MCF 10A (cell line): ENCODE results near the gene LRRC27. TPM values are rescaled to one million over a fixed set of nuclear protein-coding genes. Genes with fewer than 3 reads are reported as not detected.

Experiments
- BruUV-seq: library from RNA; stranded (reverse); fragments of 400-500 nt; replicated peaks from 2 replicates; lab custom pipeline; 2021; lab: Mats Ljungman, UMichigan
- CTCF ChIA-PET: fragments of 300-600 bp; sonication (Branson Sonifier 250); formaldehyde crosslinking; extraction: SDS; loops from one replicate; lab custom pipeline; 2021; ENCODE audit warnings: antibody characterized with exemption, inconsistent platforms; lab: Yijun Ruan, JAX
- POLR2A ChIA-PET: fragments of 300-600, 350-650 bp; sonication (Branson Sonifier 250); formaldehyde crosslinking; extraction: SDS; loops from one replicate; lab custom pipeline; 2020; ENCODE audit warnings: antibody characterized with exemption, inconsistent platforms; lab: Yijun Ruan, JAX
- DNase-seq: peaks from one replicate; pipeline ENCODE4 v3.0.0-alpha.2; 2018; ENCODE audit not compliant: unreplicated experiment
- H3K27ac Mint-ChIP-seq: one replicate; pipeline ENCODE4 v1.8.0; 2022; ENCODE audit warnings: mild to moderate bottlenecking, low read depth, mixed read lengths; ENCODE audit not compliant: unreplicated experiment
- H3K27me3 Mint-ChIP-seq: one replicate; pipeline ENCODE4 v1.8.0; 2022; ENCODE audit warnings: mixed read lengths; ENCODE audit not compliant: insufficient read depth, unreplicated experiment
- H3K36me3 Mint-ChIP-seq: one replicate; pipeline ENCODE4 v1.8.0; 2022; ENCODE audit warnings: mild to moderate bottlenecking, moderate library complexity, mixed read lengths; ENCODE audit not compliant: insufficient read depth, unreplicated experiment
- H3K4me1 Mint-ChIP-seq: one replicate; pipeline ENCODE4 v1.8.0; 2022; ENCODE audit warnings: mixed read lengths; ENCODE audit not compliant: insufficient read depth, unreplicated experiment
- H3K4me3 Mint-ChIP-seq: one replicate; pipeline ENCODE4 v1.8.0; 2022; ENCODE audit warnings: mild to moderate bottlenecking, moderate library complexity, mixed read lengths; ENCODE audit not compliant: unreplicated experiment
- H3K9me3 Mint-ChIP-seq: one replicate; pipeline ENCODE4 v1.8.0; 2022; ENCODE audit warnings: mixed read lengths; ENCODE audit not compliant: unreplicated experiment
- intact Hi-C: fragments of 100-400 bp; cut with micrococcal nuclease; formaldehyde crosslinking; loops from 2 replicates; pipeline ENCODE4 v1.14.1; 2022
- total RNA-seq: library from RNA; stranded (reverse); gene quantifications from 2 replicates; pipeline ENCODE4 v1.2.3, GENCODE V29; 2022
- TF ChIP-seq, protein P1 (sequence below): fragments of 200-600 bp; IDR thresholded peaks from one replicate; pipeline ENCODE4 v1.8.0; 2022; ENCODE audit warnings: antibody characterized with exemption, mild to moderate bottlenecking; ENCODE audit not compliant: unreplicated experiment

The LRRC27 gene
- total RNA-seq, 1 experiment from 2014 or later = 9.1 TPM

GRCh38 chr10:132401401-132402118 is 69.6 kb downstream of the LRRC27 start:
- no peak overlapping the region for H3K4me3 Mint-ChIP-seq
- TF ChIP-seq, protein P1, sequence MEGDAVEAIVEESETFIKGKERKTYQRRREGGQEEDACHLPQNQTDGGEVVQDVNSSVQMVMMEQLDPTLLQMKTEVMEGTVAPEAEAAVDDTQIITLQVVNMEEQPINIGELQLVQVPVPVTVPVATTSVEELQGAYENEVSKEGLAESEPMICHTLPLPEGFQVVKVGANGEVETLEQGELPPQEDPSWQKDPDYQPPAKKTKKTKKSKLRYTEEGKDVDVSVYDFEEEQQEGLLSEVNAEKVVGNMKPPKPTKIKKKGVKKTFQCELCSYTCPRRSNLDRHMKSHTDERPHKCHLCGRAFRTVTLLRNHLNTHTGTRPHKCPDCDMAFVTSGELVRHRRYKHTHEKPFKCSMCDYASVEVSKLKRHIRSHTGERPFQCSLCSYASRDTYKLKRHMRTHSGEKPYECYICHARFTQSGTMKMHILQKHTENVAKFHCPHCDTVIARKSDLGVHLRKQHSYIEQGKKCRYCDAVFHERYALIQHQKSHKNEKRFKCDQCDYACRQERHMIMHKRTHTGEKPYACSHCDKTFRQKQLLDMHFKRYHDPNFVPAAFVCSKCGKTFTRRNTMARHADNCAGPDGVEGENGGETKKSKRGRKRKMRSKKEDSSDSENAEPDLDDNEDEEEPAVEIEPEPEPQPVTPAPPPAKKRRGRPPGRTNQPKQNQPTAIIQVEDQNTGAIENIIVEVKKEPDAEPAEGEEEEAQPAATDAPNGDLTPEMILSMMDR = no peak
- ChIA-PET POLR2A (no interaction called here), CTCF (interaction anchor here (0.5 kb wide), 1 partner anchor 49 kb away, joined by 3 read pairs; no protein-coding TSS in a partner anchor)
- DNase-seq = no peak
- no peaks in the 10 kb centered on the region for H3K9me3 Mint-ChIP-seq
- BruUV-seq = no TSS peak
- H3K4me1 Mint-ChIP-seq = no peaks in the 10 kb centered on the region
- peaks cover 12% of the 10 kb centered on the region for H3K36me3 Mint-ChIP-seq
- H3K27ac Mint-ChIP-seq = no peak overlapping the region
- intact Hi-C loops = no loop called here
- no peaks in the 10 kb centered on the region for H3K27me3 Mint-ChIP-seq

- TF ChIP-seq, protein P1 = no peak
- no peak for DNase-seq
- no peaks in the 10 kb centered on the region for H3K27me3 Mint-ChIP-seq
- BruUV-seq = no TSS peak
- H3K27ac Mint-ChIP-seq = no peak overlapping the region
- intact Hi-C loops = no loop called here
- H3K36me3 Mint-ChIP-seq = peaks cover 23% of the 10 kb centered on the region
- ChIA-PET CTCF (interaction anchor here (0.7 kb wide), 1 partner anchor 46 kb away, joined by 3 read pairs; no protein-coding TSS in a partner anchor), POLR2A (interaction anchor here (0.6 to 0.7 kb wide), 2 partner anchors 8 to 19 kb away, joined by 3 read pairs; no protein-coding TSS in a partner anchor)
- H3K9me3 Mint-ChIP-seq = no peaks in the 10 kb centered on the region
- no peaks in the 10 kb centered on the region for H3K4me1 Mint-ChIP-seq
- no peak overlapping the region for H3K4me3 Mint-ChIP-seq
Measured at GRCh38 chr10:132402781-132403241, 70.8 kb downstream of the LRRC27 start.

- H3K36me3 Mint-ChIP-seq = peaks cover 25% of the 10 kb centered on the region
- ChIA-PET POLR2A (interaction anchor here (0.6 kb wide), 1 partner anchor 8 kb away, joined by 3 read pairs; no protein-coding TSS in a partner anchor), CTCF (no interaction called here)
- TF ChIP-seq, protein P1 = no peak
- H3K4me1 Mint-ChIP-seq = no peaks in the 10 kb centered on the region
- intact Hi-C loops = no loop called here
- no peaks in the 10 kb centered on the region for H3K9me3 Mint-ChIP-seq
- DNase-seq = no peak
- no TSS peak for BruUV-seq
- H3K27me3 Mint-ChIP-seq = no peaks in the 10 kb centered on the region
- no peak overlapping the region for H3K4me3 Mint-ChIP-seq
- no peak overlapping the region for H3K27ac Mint-ChIP-seq
Measured at GRCh38 chr10:132403511-132404168, 71.6 kb downstream of the LRRC27 start.

DNA sequence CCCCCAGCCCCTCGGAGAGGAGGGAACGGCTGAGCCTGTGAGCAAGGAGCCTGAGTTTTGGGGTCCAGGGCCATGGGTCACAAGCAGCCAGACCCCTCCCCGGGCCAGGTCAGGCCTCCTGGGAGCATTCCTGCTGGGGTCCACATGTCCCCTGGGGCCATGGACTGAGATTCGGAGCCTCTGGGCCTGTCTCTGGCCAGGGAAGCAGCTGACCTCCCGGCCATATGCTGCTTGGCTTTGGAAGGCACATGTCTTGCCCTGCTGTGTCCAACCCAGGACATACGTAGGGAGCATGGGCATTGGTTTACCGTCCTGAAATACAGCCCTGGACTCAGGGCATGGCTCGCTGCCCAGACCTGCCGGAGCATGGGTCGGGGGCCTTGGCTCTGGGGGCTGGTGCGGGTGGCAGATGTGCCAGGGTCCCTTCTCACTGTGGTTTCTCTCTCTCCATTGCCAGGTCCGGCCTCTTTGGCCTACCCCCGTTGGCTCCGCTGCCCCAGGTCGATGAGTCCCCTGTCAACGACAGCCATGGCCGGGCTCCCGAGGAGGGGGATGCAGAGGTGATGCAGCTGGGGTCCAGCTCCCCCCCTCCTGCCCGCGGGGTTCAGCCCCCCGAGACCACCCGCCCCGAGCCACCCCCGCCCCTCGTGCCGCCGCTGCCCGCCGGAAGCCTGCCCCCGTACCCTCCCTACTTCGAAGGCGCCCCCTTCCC is 72.3 kb downstream of the LRRC27 start:
- TF ChIP-seq, protein P1 = no peak
- Mint-ChIP-seq H3K27ac (no peak overlapping the region), H3K27me3 (no peaks in the 10 kb centered on the region), H3K36me3 (peaks cover 27% of the 10 kb centered on the region), H3K4me1 (no peaks in the 10 kb centered on the region), H3K4me3 (no peak overlapping the region), H3K9me3 (no peaks in the 10 kb centered on the region)
- ChIA-PET POLR2A (no interaction called here), CTCF (no interaction called here)
- no peak for DNase-seq
- intact Hi-C loops = no loop called here
- no TSS peak for BruUV-seq
